ENCODE measurements around the gene SPOCK1.
"Not testable (repeated sequence)": the region's sequence is repeated elsewhere in the genome, so short reads cannot be mapped to it uniquely, and the experiment has no call there.

Gene SPOCK1

GRCh38 chr5:137503456-137503855 lies 4.3 kb upstream of the SPOCK1 start:
- POLR2A ChIA-PET, result no interaction called here
- CTCF ChIA-PET, result interaction anchor here (1.2 to 1.8 kb wide), 2 partner anchors 10 to 183 kb away, joined by 3 to 9 read pairs; no protein-coding TSS in a partner anchor
- TF ChIP-seq CTCF (IDR thresholded peaks at IDR 0.05; ENCODE audit: control extremely low read depth, extremely low read depth, low read depth, missing control alignments), result no peak
- DNase-seq (ENCODE audit: extremely low spot score), result no peak

GRCh38 chr5:137502632-137503031 lies 3.5 kb upstream of the SPOCK1 start:
- DNase-seq (ENCODE audit: extremely low spot score), result no peak
- CTCF ChIA-PET, result interaction anchor here (3.0 kb wide), 1 partner anchor 183 kb away, joined by 16 read pairs; no protein-coding TSS in a partner anchor
- TF ChIP-seq CTCF (IDR thresholded peaks at IDR 0.05; ENCODE audit: control extremely low read depth, extremely low read depth, low read depth, missing control alignments), result no peak
- POLR2A ChIA-PET, result no interaction called here

- ChIA-PET POLR2A (no interaction called here), CTCF (interaction anchor here (3.0 kb wide), 1 partner anchor 183 kb away, joined by 16 read pairs; no protein-coding TSS in a partner anchor)
- no peak for TF ChIP-seq CTCF (IDR thresholded peaks at IDR 0.05; ENCODE audit: control extremely low read depth, extremely low read depth, low read depth, missing control alignments)
- no peak for DNase-seq (ENCODE audit: extremely low spot score)
Observed at GRCh38 chr5:137501846-137502406, 2.8 kb upstream of the SPOCK1 start.

GRCh38 chr5:137501226-137501625 lies 2.1 kb upstream of the SPOCK1 start:
- POLR2A ChIA-PET, result no interaction called here
- no peak for TF ChIP-seq CTCF (IDR thresholded peaks at IDR 0.05; ENCODE audit: control extremely low read depth, extremely low read depth, low read depth, missing control alignments)

GRCh38 chr5:137500615-137501225 lies 1.6 kb upstream of the SPOCK1 start:
- DNase-seq (ENCODE audit: extremely low spot score), result no peak
- CTCF ChIA-PET, result interaction anchor here (3.0 kb wide), 1 partner anchor 181 kb away, joined by 16 read pairs; no protein-coding TSS in a partner anchor
- no peak for TF ChIP-seq CTCF (IDR thresholded peaks at IDR 0.05; ENCODE audit: control extremely low read depth, extremely low read depth, low read depth, missing control alignments)
- POLR2A ChIA-PET, result no interaction called here

More at GRCh38 chr5:137501226-137501625, 2.1 kb upstream of the SPOCK1 start:
- DNase-seq (ENCODE audit: extremely low spot score), result no peak
- CTCF ChIA-PET, result interaction anchor here (3.0 kb wide), 1 partner anchor 182 kb away, joined by 16 read pairs; no protein-coding TSS in a partner anchor

- POLR2A ChIA-PET; DNase-seq (ENCODE audit: extremely low spot score): not testable (repeated sequence)
- CTCF ChIA-PET, result interaction anchor here (1.0 to 6.5 kb wide), 2 partner anchors 9 to 182 kb away, joined by 4 to 111 read pairs; no protein-coding TSS in a partner anchor
Observed at GRCh38 chr5:137499506-137499847, 351 bp upstream of the SPOCK1 start.

GRCh38 chr5:137498301-137498735 lies 808 bp downstream of the SPOCK1 start:
- ChIA-PET CTCF (interaction anchor here (0.6 to 6.5 kb wide), 8 partner anchors 8 to 180 kb away, joined by 3 to 111 read pairs (median 4); no protein-coding TSS in a partner anchor), POLR2A (no interaction called here)
- DNase-seq (ENCODE audit: extremely low spot score), result no peak
- no peak for TF ChIP-seq CTCF (IDR thresholded peaks at IDR 0.05; ENCODE audit: control extremely low read depth, extremely low read depth, low read depth, missing control alignments)

Data from GM10248 (cell line).